GM12892 (cell line): ENCODE measurements around the gene EMILIN3.

Source experiments
- POLR2A ChIP-seq: IDR thresholded peaks from 2 replicates; pipeline ENCODE4 v1.6.1; 2011; ENCODE audit warnings: low read depth, low read length, control low read depth
- TAF1 ChIP-seq: IDR thresholded peaks from 2 replicates; pipeline ENCODE4 v1.6.1; 2011; ENCODE audit warnings: low read depth, mild to moderate bottlenecking, control low read depth, low read length, borderline replicate concordance

GRCh38 chr20:41392295-41392694 lies 25.7 kb upstream of the EMILIN3 start:
- TF ChIP-seq POLR2A (no peak), TAF1 (no peak)
